Activated CD4-positive, CD25-positive, alpha-beta regulatory T cell treated with anti-CD3 and anti-CD28 coated beads, Interleukin-2, amount 50 U/mL, for 72 hours (primary cell): ENCODE data around the gene IL16.

ENCODE experiments used
- DNase-seq: peaks from one replicate; pipeline ENCODE4 v3.0.0; 2021

Gene IL16

DNA sequence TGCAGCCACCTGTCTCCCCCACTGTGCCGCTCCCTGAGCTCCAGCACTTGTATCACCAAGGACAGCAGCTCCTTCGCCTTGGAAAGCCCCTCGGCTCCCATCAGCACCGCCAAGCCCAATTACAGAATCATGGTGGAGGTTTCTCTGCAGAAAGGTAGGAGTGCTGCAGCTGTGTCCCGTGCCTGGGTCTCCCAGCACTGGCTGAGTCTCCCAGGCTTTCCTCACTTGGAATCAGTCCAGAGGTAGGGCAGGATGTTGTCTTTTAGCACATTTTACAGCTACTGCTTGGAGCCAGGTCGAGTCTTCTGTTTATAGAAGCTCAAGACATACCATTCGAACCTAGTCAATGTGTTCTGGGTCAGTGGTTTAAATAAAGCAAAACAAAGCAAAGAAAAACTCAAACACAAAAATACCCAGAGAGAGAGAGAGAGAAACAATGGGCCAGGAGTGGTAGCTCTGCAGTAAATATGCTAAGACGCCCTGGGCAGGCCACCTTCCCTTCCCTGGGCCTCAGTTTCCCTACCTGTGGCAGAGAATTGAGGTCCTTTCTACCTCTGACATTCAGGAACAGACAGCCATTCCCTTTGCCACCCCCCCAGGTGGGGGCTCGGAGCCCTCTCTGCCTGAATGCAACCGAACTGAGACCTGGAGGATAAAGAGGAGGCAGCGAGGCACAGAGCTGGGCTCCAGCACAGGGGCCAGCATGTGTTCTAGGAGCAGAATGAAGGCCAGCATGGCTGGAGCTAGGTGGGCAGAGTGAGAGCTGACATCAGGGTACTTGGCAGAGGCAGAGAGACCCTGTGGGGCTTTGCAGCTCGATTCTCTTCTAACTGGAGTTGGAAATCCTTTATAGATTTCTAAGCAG, 83.2 kb downstream of the IL16 start:
- no peak for DNase-seq

- no peak for DNase-seq
Observed at GRCh38 chr15:81280696-81281455, 84.2 kb downstream of the IL16 start.

- DNase-seq = no peak
Observed at GRCh38 chr15:81281456-81281735, 84.7 kb downstream of the IL16 start.

DNA sequence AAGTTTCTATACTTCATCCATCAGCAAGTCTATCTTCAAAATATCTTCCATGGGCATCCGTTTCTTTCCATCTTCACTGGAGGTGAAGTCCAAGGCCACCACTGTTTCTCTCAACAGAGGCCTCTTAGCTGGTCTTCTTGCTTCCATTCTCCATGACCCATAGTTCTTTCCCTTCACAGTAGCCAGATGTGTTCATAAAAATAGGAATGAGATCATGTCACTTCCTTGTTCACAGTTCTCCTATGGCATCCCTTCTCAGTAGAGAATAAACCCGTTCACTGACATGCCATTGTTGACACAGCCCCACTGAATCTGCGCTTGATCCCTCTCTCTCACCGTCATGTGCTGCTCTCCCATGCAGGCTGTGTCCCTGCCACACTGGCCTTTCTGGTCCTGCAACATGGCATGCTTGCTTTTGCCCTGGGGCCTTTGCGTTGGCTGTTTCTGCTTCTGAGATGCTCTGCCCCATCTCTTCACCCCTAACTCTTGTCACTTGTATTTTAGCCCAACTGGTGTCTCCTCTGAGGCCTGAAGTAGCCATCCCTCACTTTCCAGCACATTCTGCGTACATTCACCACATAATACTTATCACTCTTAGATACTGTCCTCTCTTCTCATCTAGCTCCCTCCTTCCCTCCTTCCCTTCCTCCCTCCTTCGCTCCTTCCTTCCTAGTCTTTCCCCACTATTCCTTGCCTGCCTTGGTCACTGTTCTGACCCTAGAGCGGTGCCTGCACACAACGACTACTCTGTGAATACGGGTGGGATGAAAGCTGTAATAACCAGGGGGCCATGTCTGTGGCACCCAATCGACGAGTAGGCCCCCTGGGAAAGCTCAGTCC, 85.3 kb downstream of the IL16 start:
- no peak for DNase-seq

DNA sequence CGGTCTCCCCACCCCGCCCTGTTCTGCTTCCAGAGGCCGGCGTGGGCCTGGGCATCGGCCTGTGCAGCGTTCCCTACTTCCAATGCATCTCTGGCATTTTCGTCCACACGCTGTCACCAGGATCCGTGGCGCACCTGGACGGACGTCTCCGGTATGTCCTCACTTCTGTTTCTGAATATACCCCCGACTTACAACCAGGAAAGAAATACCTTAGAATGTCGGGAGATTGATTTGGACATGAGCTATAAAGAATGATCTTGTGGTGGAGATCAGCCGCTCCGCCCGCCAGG, 85.9 kb downstream of the IL16 start:
- DNase-seq = no peak

- no peak for DNase-seq
Observed at GRCh38 chr15:81282911-81283310, 86.2 kb downstream of the IL16 start.

GRCh38 chr15:81284256-81285031, 87.8 kb downstream of the IL16 start:
- no peak for DNase-seq

- no peak for DNase-seq
Observed at GRCh38 chr15:81285461-81285860, 88.8 kb downstream of the IL16 start.

GRCh38 chr15:81286621-81287121, 90.0 kb downstream of the IL16 start:
- DNase-seq = no peak

DNA sequence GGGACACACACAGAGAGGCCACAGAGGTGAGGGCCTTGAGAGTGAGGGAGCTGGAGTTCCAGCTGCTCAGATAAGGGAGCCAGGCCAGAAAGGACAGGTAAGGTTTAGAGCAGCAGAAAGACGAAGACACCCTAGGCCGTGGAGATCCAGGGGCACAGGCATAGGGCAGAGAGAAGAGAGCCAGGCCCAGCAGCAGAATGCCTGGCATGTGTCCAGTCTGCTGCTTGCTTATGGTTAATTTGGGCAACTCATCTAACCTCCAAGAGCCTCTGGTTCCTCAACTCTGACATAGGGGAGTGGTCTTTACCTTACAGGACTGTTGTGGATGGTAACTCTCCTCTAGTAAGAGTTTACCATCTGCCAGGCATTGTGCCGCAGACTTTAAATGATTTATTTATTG, 91.4 kb downstream of the IL16 start:
- no peak for DNase-seq

GRCh38 chr15:81288616-81289015, 91.9 kb downstream of the IL16 start:
- DNase-seq = no peak

DNA sequence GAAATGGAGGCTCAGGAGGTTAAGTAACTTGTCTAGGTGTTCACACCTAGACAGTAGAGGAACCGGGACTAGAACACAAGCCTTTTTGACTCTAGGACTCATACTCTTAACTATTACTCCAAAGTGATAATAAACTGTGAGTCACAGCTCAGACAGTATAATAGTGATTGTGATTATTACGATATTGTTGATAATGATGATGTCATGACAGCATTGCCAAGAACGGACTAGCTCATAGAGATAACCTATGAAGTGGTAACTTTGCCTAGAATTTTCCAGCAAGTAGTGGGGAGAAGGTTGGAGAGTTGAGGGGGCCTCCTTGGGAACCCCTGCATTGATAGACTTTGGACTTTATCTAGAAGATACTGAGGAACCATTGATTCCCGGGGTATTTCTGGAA, 93.2 kb downstream of the IL16 start:
- DNase-seq = no peak

- no peak for DNase-seq
Observed at GRCh38 chr15:81291916-81292522, 95.3 kb downstream of the IL16 start.

- peak; percentile 52 for DNase-seq
Observed at GRCh38 chr15:81292523-81293001, 95.9 kb downstream of the IL16 start.

- DNase-seq = peak; percentile 52
Observed at GRCh38 chr15:81293728-81294515, 97.2 kb downstream of the IL16 start.

DNA sequence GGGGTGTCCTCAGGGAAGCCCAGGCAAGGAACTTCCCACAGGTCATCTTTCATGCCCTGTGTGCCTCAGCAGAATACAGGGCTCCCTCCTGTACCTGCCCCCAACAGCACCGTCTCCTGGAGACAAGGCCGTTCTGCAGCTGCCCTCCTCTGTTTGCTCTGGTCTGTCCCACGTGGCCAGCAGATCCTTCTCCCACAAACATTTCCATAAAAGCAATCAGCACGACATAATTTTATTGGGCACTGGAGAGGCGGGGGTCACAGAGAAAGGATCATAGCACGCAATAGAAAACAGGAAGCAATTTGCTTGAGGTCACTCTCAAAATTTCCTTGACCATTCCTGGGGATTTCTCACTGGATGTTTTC, 97.8 kb downstream of the IL16 start:
- no peak for DNase-seq

GRCh38 chr15:81295486-81296121, 98.9 kb downstream of the IL16 start:
- DNase-seq = no peak

DNA sequence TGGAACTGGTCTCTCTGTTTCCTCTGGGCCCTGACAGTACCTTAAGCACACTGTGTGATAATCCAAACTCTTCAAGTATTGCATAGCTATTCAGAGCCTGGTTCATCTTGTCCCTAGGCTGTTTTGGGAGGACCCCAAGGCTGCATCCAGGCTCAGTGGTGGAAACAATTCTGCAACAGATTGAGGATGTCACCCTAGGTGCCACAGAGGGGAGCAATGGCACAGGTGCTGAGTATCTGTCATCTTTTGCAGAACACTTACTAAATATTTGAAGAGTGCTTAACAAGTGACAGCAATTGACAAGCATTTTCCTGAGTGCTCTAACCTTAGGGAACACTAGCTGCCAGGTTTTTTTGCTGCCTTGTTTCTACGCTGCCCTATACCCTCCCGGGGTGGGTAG, 99.5 kb downstream of the IL16 start:
- no peak for DNase-seq

DNA sequence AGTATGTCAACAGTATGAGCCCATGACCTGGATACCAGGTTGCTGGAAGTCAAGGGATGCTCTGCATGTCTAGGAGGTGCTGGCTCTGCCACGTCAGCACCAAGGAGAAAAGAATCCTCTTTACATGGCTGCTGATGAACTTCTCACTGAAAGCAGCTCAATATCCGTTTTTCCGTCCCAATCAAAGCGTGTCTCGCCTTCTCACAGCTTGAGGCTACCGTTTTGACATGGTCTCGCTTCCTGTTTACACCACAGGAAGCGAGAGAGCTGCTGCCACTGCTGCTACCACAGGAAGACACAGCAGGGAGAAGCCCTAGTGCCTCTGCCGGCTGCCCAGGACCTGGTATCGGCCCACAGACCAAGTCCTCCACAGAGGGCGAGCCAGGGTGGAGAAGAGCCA, 100.0 kb downstream of the IL16 start:
- DNase-seq = peak; percentile 64

DNA sequence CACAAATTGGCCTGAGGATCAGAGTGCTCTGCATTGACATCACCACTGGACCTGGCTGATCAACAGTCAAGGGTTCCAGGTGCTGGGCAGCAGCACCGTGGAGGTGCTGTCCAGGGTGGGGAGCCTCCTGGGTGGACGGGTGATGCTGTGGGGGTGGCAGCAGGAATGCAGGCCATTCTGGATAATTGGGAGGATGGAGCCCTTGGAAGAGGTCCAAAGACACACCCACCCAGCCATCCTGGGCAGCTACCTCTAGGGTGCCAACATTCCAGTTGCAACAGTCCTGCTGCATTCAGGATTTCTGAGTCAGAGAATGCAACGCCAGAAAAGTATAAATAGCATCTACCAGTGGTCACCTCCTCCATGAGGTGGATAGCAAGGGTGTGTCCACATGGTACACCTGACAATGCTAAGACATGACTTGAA, 100.5 kb downstream of the IL16 start:
- no peak for DNase-seq
